Measurements from ENCODE around the gene LASP1NB.

LASP1NB gene

GRCh38 chr17:38893607-38894006, 31.8 kb upstream of the LASP1NB start:
- WGBS (ENCODE audit: extremely low coverage, insufficient coverage, low lambda C conversion rate): no CpG with 5 or more reads among the region's 6 CpGs
- Histone ChIP-seq H4K8ac (ENCODE audit: low read depth, low read length) (no peak overlapping the region), H2AK5ac (ENCODE audit: low read length) (no peak overlapping the region), H3K4me2 (ENCODE audit: low read length) (no peak overlapping the region), H3K4ac (ENCODE audit: low read depth, low read length) (no peak overlapping the region), H3K4me1 (ENCODE audit: control insufficient read depth, low read depth, low read length) (no peaks in the 10 kb centered on the region), H2BK15ac (replicated peaks; ENCODE audit: low read depth) (no peak overlapping the region), H2BK5ac (ENCODE audit: low read length) (no peak overlapping the region), H3K79me1 (ENCODE audit: low read length) (peaks cover 17% of the 10 kb centered on the region), H4K5ac (ENCODE audit: low read length) (no peak overlapping the region), H3K27ac (ENCODE audit: low read depth, low read length) (no peak overlapping the region), H2BK120ac (ENCODE audit: low read depth, low read length) (no peak overlapping the region), H3K4me3 (ENCODE audit: low read length) (no peak overlapping the region), H3K23ac (ENCODE audit: low read length) (no peak overlapping the region), H3K9ac (ENCODE audit: low read length) (no peak overlapping the region), H3K56ac (ENCODE audit: low read length) (peak overlapping the region; percentile 43), H3K27me3 (ENCODE audit: insufficient read depth, low read length, poor library complexity) (no peaks in the 10 kb centered on the region), H3K36me3 (ENCODE audit: control insufficient read depth, insufficient read depth, low read length) (peaks cover 6% of the 10 kb centered on the region), H3K79me2 (ENCODE audit: control insufficient read depth, insufficient read depth, low read length) (no peaks in the 10 kb centered on the region), H3K18ac (ENCODE audit: low read length) (no peak overlapping the region)
- peak; percentile 49 for DNase-seq

DNA sequence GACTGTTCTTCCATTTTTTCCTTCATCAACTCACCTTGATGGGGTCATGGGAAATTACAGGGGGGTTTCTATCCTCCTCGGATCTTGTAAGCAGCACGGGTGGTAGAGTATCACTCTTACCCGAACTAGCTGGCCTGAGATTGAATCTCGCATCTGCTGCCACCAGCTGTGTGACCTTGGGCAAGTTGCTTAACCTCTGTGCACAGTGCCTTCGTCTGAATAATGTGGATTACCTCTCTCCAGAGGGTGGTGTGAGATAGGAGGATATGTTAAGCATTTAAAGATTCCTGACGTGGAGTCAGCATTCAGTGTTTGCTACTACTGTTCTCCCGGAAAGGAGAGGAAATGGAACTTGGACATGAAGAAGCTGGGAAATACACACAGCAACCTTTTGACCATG, 31.1 kb upstream of the LASP1NB start:
- Histone ChIP-seq H3K27ac (ENCODE audit: low read depth, low read length) (no peak overlapping the region), H4K8ac (ENCODE audit: low read depth, low read length) (no peak overlapping the region)
- WGBS (ENCODE audit: extremely low coverage, insufficient coverage, low lambda C conversion rate): no CpG with 5 or more reads among the region's 7 CpGs

GRCh38 chr17:38896346-38896954, 29.0 kb upstream of the LASP1NB start:
- H3K56ac ChIP-seq (ENCODE audit: low read length): no peak overlapping the region
- H3K4ac ChIP-seq (ENCODE audit: low read depth, low read length): no peak overlapping the region
- no peak overlapping the region for H3K18ac ChIP-seq (ENCODE audit: low read length)
- H2AK5ac ChIP-seq (ENCODE audit: low read length): no peak overlapping the region
- no peaks in the 10 kb centered on the region for H3K27me3 ChIP-seq (ENCODE audit: insufficient read depth, low read length, poor library complexity)
- H2BK120ac ChIP-seq (ENCODE audit: low read depth, low read length): no peak overlapping the region
- no peak overlapping the region for H3K27ac ChIP-seq (ENCODE audit: low read depth, low read length)
- no peak overlapping the region for H3K9ac ChIP-seq (ENCODE audit: low read length)
- H2BK15ac ChIP-seq (replicated peaks; ENCODE audit: low read depth): no peak overlapping the region
- H3K79me2 ChIP-seq (ENCODE audit: control insufficient read depth, insufficient read depth, low read length): no peaks in the 10 kb centered on the region
- no peak overlapping the region for H3K4me3 ChIP-seq (ENCODE audit: low read length)
- H3K4me1 ChIP-seq (ENCODE audit: control insufficient read depth, low read depth, low read length): peaks cover 3% of the 10 kb centered on the region
- DNase-seq: peak; percentile 82
- WGBS (ENCODE audit: extremely low coverage, insufficient coverage, low lambda C conversion rate): no CpG with 5 or more reads among the region's 13 CpGs
- peaks cover 12% of the 10 kb centered on the region for H3K79me1 ChIP-seq (ENCODE audit: low read length)
- peaks cover 5% of the 10 kb centered on the region for H3K36me3 ChIP-seq (ENCODE audit: control insufficient read depth, insufficient read depth, low read length)
- no peak overlapping the region for H4K5ac ChIP-seq (ENCODE audit: low read length)
- no peak overlapping the region for H3K4me2 ChIP-seq (ENCODE audit: low read length)
- no peak overlapping the region for H2BK5ac ChIP-seq (ENCODE audit: low read length)
- no peak overlapping the region for H3K23ac ChIP-seq (ENCODE audit: low read length)
- no peak overlapping the region for H4K8ac ChIP-seq (ENCODE audit: low read depth, low read length)

More for the DNA sequence above, 31.1 kb upstream of the LASP1NB start:
- H3K9ac ChIP-seq (ENCODE audit: low read length): no peak overlapping the region
- H3K27me3 ChIP-seq (ENCODE audit: insufficient read depth, low read length, poor library complexity): no peaks in the 10 kb centered on the region
- no peak overlapping the region for H3K23ac ChIP-seq (ENCODE audit: low read length)
- H3K79me1 ChIP-seq (ENCODE audit: low read length): peaks cover 16% of the 10 kb centered on the region
- DNase-seq: peak; percentile 84
- H3K18ac ChIP-seq (ENCODE audit: low read length): no peak overlapping the region
- H2BK5ac ChIP-seq (ENCODE audit: low read length): no peak overlapping the region
- H2AK5ac ChIP-seq (ENCODE audit: low read length): no peak overlapping the region
- no peak overlapping the region for H2BK15ac ChIP-seq (replicated peaks; ENCODE audit: low read depth)
- H3K79me2 ChIP-seq (ENCODE audit: control insufficient read depth, insufficient read depth, low read length): no peaks in the 10 kb centered on the region
- peaks cover 6% of the 10 kb centered on the region for H3K36me3 ChIP-seq (ENCODE audit: control insufficient read depth, insufficient read depth, low read length)
- no peaks in the 10 kb centered on the region for H3K4me1 ChIP-seq (ENCODE audit: control insufficient read depth, low read depth, low read length)
- no peak overlapping the region for H2BK120ac ChIP-seq (ENCODE audit: low read depth, low read length)
- H3K4me2 ChIP-seq (ENCODE audit: low read length): no peak overlapping the region
- H4K5ac ChIP-seq (ENCODE audit: low read length): no peak overlapping the region
- no peak overlapping the region for H3K4ac ChIP-seq (ENCODE audit: low read depth, low read length)
- no peak overlapping the region for H3K56ac ChIP-seq (ENCODE audit: low read length)
- no peak overlapping the region for H3K4me3 ChIP-seq (ENCODE audit: low read length)

DNA sequence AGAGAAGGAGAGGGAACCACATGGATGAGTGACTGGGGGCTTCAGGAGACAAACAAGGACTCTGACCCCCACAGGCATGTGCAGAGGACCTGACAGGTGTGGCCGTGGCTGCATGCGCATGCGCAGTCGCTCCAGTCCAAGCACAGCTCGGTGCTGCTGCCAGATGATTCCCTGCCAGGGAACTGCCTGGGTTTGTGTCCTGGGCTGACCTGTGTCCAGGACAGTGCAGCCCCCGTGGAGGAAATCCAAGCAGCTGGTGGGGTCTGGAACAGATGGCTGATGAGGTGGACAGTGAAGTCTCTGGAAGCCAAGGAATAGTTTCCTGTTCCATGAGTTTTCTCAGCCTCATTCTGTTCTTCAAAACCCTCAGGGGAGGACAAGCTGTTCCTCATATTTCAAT, 28.2 kb upstream of the LASP1NB start:
- no peak overlapping the region for H3K4me2 ChIP-seq (ENCODE audit: low read length)
- peaks cover 4% of the 10 kb centered on the region for H3K4me1 ChIP-seq (ENCODE audit: control insufficient read depth, low read depth, low read length)
- no CpG with 5 or more reads among the region's 6 CpGs for WGBS (ENCODE audit: extremely low coverage, insufficient coverage, low lambda C conversion rate)
- H3K18ac ChIP-seq (ENCODE audit: low read length): no peak overlapping the region
- no peak overlapping the region for H2BK15ac ChIP-seq (replicated peaks; ENCODE audit: low read depth)
- no peak overlapping the region for H3K9ac ChIP-seq (ENCODE audit: low read length)
- H2BK120ac ChIP-seq (ENCODE audit: low read depth, low read length): no peak overlapping the region
- no peak overlapping the region for H4K8ac ChIP-seq (ENCODE audit: low read depth, low read length)
- H3K27me3 ChIP-seq (ENCODE audit: insufficient read depth, low read length, poor library complexity): no peaks in the 10 kb centered on the region
- no peak overlapping the region for H2AK5ac ChIP-seq (ENCODE audit: low read length)
- no peak overlapping the region for H2BK5ac ChIP-seq (ENCODE audit: low read length)
- no peak overlapping the region for H3K56ac ChIP-seq (ENCODE audit: low read length)
- no peak overlapping the region for H3K27ac ChIP-seq (ENCODE audit: low read depth, low read length)
- H4K5ac ChIP-seq (ENCODE audit: low read length): no peak overlapping the region
- no peak for DNase-seq
- no peak overlapping the region for H3K23ac ChIP-seq (ENCODE audit: low read length)
- H3K79me2 ChIP-seq (ENCODE audit: control insufficient read depth, insufficient read depth, low read length): no peaks in the 10 kb centered on the region
- peaks cover 12% of the 10 kb centered on the region for H3K79me1 ChIP-seq (ENCODE audit: low read length)
- H3K36me3 ChIP-seq (ENCODE audit: control insufficient read depth, insufficient read depth, low read length): peaks cover 4% of the 10 kb centered on the region
- no peak overlapping the region for H3K4ac ChIP-seq (ENCODE audit: low read depth, low read length)
- no peak overlapping the region for H3K4me3 ChIP-seq (ENCODE audit: low read length)

DNA sequence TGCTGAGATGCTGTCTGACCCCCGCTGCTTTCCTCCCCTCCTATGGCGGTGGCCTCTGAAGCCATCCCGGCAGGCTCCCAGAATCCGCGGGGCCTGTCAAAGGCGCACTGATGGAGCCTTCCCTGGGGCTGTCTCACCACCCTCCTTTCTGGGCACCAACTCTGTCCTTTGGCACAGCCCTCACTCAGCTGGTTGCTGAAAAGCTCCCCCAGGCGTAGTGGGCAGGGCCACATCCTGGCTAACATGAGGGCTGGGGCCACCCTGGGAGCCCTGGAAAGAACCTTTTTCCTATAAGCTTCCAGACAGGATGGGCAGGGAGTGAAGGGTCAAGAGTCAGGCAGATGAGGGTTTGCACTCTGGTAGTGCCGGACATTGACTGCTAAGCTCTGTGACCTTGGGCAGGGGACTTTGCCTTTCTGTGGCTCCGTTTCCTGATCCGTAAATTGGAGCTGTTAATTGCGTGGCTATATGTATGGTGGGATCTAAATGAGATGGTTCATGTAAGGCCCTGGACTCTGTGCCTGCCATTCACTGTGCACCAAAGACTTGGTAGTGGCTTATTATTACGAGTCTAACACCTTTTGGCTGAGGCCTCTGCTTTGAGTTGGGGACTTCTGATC, 27.6 kb upstream of the LASP1NB start:
- Histone ChIP-seq H3K9ac (ENCODE audit: low read length) (no peak overlapping the region), H3K27ac (ENCODE audit: low read depth, low read length) (no peak overlapping the region), H3K4ac (ENCODE audit: low read depth, low read length) (no peak overlapping the region), H2BK5ac (ENCODE audit: low read length) (no peak overlapping the region), H3K23ac (ENCODE audit: low read length) (no peak overlapping the region), H3K4me2 (ENCODE audit: low read length) (no peak overlapping the region), H2AK5ac (ENCODE audit: low read length) (no peak overlapping the region), H3K4me1 (ENCODE audit: control insufficient read depth, low read depth, low read length) (peaks cover 4% of the 10 kb centered on the region), H3K56ac (ENCODE audit: low read length) (no peak overlapping the region), H3K27me3 (ENCODE audit: insufficient read depth, low read length, poor library complexity) (no peaks in the 10 kb centered on the region), H2BK120ac (ENCODE audit: low read depth, low read length) (no peak overlapping the region), H3K18ac (ENCODE audit: low read length) (no peak overlapping the region), H3K36me3 (ENCODE audit: control insufficient read depth, insufficient read depth, low read length) (peaks cover 4% of the 10 kb centered on the region), H3K4me3 (ENCODE audit: low read length) (no peak overlapping the region), H3K79me2 (ENCODE audit: control insufficient read depth, insufficient read depth, low read length) (no peaks in the 10 kb centered on the region), H4K5ac (ENCODE audit: low read length) (no peak overlapping the region), H2BK15ac (replicated peaks; ENCODE audit: low read depth) (no peak overlapping the region), H3K79me1 (ENCODE audit: low read length) (peaks cover 12% of the 10 kb centered on the region), H4K8ac (ENCODE audit: low read depth, low read length) (no peak overlapping the region)
- WGBS (ENCODE audit: extremely low coverage, insufficient coverage, low lambda C conversion rate): no CpG with 5 or more reads among the region's 12 CpGs
- no peak for DNase-seq

- no CpG with 5 or more reads among the region's 9 CpGs for WGBS (ENCODE audit: extremely low coverage, insufficient coverage, low lambda C conversion rate)
- no peak overlapping the region for H3K4ac ChIP-seq (ENCODE audit: low read depth, low read length)
- no peak overlapping the region for H4K5ac ChIP-seq (ENCODE audit: low read length)
- peaks cover 15% of the 10 kb centered on the region for H3K79me1 ChIP-seq (ENCODE audit: low read length)
- no peak overlapping the region for H3K4me2 ChIP-seq (ENCODE audit: low read length)
- H3K4me3 ChIP-seq (ENCODE audit: low read length): no peak overlapping the region
- H2BK15ac ChIP-seq (replicated peaks; ENCODE audit: low read depth): no peak overlapping the region
- no peak overlapping the region for H3K9ac ChIP-seq (ENCODE audit: low read length)
- no peaks in the 10 kb centered on the region for H3K27me3 ChIP-seq (ENCODE audit: insufficient read depth, low read length, poor library complexity)
- H3K23ac ChIP-seq (ENCODE audit: low read length): no peak overlapping the region
- H3K27ac ChIP-seq (ENCODE audit: low read depth, low read length): no peak overlapping the region
- H3K4me1 ChIP-seq (ENCODE audit: control insufficient read depth, low read depth, low read length): peaks cover 4% of the 10 kb centered on the region
- H3K36me3 ChIP-seq (ENCODE audit: control insufficient read depth, insufficient read depth, low read length): no peaks in the 10 kb centered on the region
- no peak for DNase-seq
- H2AK5ac ChIP-seq (ENCODE audit: low read length): no peak overlapping the region
- H4K8ac ChIP-seq (ENCODE audit: low read depth, low read length): no peak overlapping the region
- H2BK120ac ChIP-seq (ENCODE audit: low read depth, low read length): no peak overlapping the region
- H2BK5ac ChIP-seq (ENCODE audit: low read length): no peak overlapping the region
- H3K56ac ChIP-seq (ENCODE audit: low read length): no peak overlapping the region
- no peak overlapping the region for H3K18ac ChIP-seq (ENCODE audit: low read length)
- peaks cover 4% of the 10 kb centered on the region for H3K79me2 ChIP-seq (ENCODE audit: control insufficient read depth, insufficient read depth, low read length)
Observed at GRCh38 chr17:38898291-38898679, 27.1 kb upstream of the LASP1NB start.

Data from mesendoderm (in vitro differentiated cells).